Measurements from ENCODE around the gene EEFSEC. TPM values are rescaled to one million over a fixed set of nuclear protein-coding genes. Genes with fewer than 3 reads are reported as not detected.

Gene EEFSEC
- total RNA-seq, 1 donor: 3.0 TPM

- no peak for TF ChIP-seq CTCF (IDR thresholded peaks at IDR 0.05; ENCODE audit: insufficient read depth, low read depth, low read length)
- H3K4me3 ChIP-seq (ENCODE audit: low read depth, low read length): no peak overlapping the region
- DNase-seq (ENCODE audit: low read depth): no peak
Observed at GRCh38 chr3:128285042-128285966, 132.0 kb downstream of the EEFSEC start.

GRCh38 chr3:128285967-128286321 lies 132.7 kb downstream of the EEFSEC start:
- H3K4me3 ChIP-seq (ENCODE audit: low read depth, low read length): no peak overlapping the region
- no peak for DNase-seq (ENCODE audit: low read depth)
- TF ChIP-seq CTCF (IDR thresholded peaks at IDR 0.05; ENCODE audit: insufficient read depth, low read depth, low read length): no peak

GRCh38 chr3:128286691-128287090 lies 133.4 kb downstream of the EEFSEC start:
- H3K4me3 ChIP-seq (ENCODE audit: low read depth, low read length): no peak overlapping the region
- no peak for DNase-seq (ENCODE audit: low read depth)
- TF ChIP-seq CTCF (IDR thresholded peaks at IDR 0.05; ENCODE audit: insufficient read depth, low read depth, low read length): no peak

GRCh38 chr3:128287216-128287615 lies 133.9 kb downstream of the EEFSEC start:
- TF ChIP-seq CTCF (IDR thresholded peaks at IDR 0.05; ENCODE audit: insufficient read depth, low read depth, low read length): no peak
- no peak for DNase-seq (ENCODE audit: low read depth)
- H3K4me3 ChIP-seq (ENCODE audit: low read depth, low read length): no peak overlapping the region

GRCh38 chr3:128289534-128289933 lies 136.3 kb downstream of the EEFSEC start:
- no peak for TF ChIP-seq CTCF (IDR thresholded peaks at IDR 0.05; ENCODE audit: insufficient read depth, low read depth, low read length)
- no peak overlapping the region for H3K4me3 ChIP-seq (ENCODE audit: low read depth, low read length)
- DNase-seq (ENCODE audit: low read depth): no peak

GRCh38 chr3:128290484-128290883 lies 137.2 kb downstream of the EEFSEC start:
- no peak for TF ChIP-seq CTCF (IDR thresholded peaks at IDR 0.05; ENCODE audit: insufficient read depth, low read depth, low read length)
- H3K4me3 ChIP-seq (ENCODE audit: low read depth, low read length): no peak overlapping the region
- no peak for DNase-seq (ENCODE audit: low read depth)

Data from fibroblast of villous mesenchyme (primary cell).